HG03469 (cell line): Measurements from ENCODE around the gene FGF6.

Experiments used
- ATAC-seq: cut with Tn5 transposase; IDR thresholded peaks from one replicate; pipeline ENCODE4 v1.9.1; 2021; ENCODE audit warnings: mild to moderate bottlenecking, moderate library complexity, moderate number of reproducible peaks; ENCODE audit not compliant: unreplicated experiment

The FGF6 gene

GRCh38 chr12:4448371-4448940 is 2.8 kb upstream of the FGF6 start:
- ATAC-seq: no peak

- ATAC-seq: no peak
Observed at GRCh38 chr12:4447151-4447550, 1.5 kb upstream of the FGF6 start.

GRCh38 chr12:4446335-4446734 is 720 bp upstream of the FGF6 start:
- no peak for ATAC-seq

- ATAC-seq: no peak
Observed at GRCh38 chr12:4444031-4444430, 1.6 kb downstream of the FGF6 start.

GRCh38 chr12:4443616-4444015 is 2.0 kb downstream of the FGF6 start:
- ATAC-seq: no peak

- ATAC-seq: no peak
Observed at GRCh38 chr12:4441355-4442335, 4.0 kb downstream of the FGF6 start.

- no peak for ATAC-seq
Observed at GRCh38 chr12:4440187-4440941, 5.3 kb downstream of the FGF6 start.

GRCh38 chr12:4439736-4440135 is 5.9 kb downstream of the FGF6 start:
- ATAC-seq: no peak

- no peak for ATAC-seq
Observed at GRCh38 chr12:4438834-4439596, 6.6 kb downstream of the FGF6 start.

- ATAC-seq: no peak
Observed at GRCh38 chr12:4435537-4435936, 10.1 kb downstream of the FGF6 start.

- no peak for ATAC-seq
Observed at GRCh38 chr12:4434706-4435425, 10.7 kb downstream of the FGF6 start.

- ATAC-seq: no peak
Observed at GRCh38 chr12:4434301-4434700, 11.3 kb downstream of the FGF6 start.

- no peak for ATAC-seq
Observed at GRCh38 chr12:4433745-4434058, 11.9 kb downstream of the FGF6 start.

GRCh38 chr12:4432878-4433744 is 12.5 kb downstream of the FGF6 start:
- no peak for ATAC-seq

- ATAC-seq: no peak
Observed at GRCh38 chr12:4431866-4432265, 13.7 kb downstream of the FGF6 start.

- no peak for ATAC-seq
Observed at GRCh38 chr12:4431436-4431835, 14.2 kb downstream of the FGF6 start.

- no peak for ATAC-seq
Observed at GRCh38 chr12:4424422-4424821, 21.2 kb downstream of the FGF6 start.

- ATAC-seq: no peak
Observed at GRCh38 chr12:4423528-4424195, 22.0 kb downstream of the FGF6 start.

GRCh38 chr12:4422985-4423384 is 22.6 kb downstream of the FGF6 start:
- no peak for ATAC-seq
